GM18508 (cell line): ENCODE data around the gene TTC7B.

Source experiments
- ATAC-seq: cut with Tn5 transposase; IDR thresholded peaks from one replicate; pipeline ENCODE4 v1.9.1; 2021; ENCODE audit warnings: moderate number of reproducible peaks; ENCODE audit not compliant: insufficient read depth, unreplicated experiment

TTC7B gene

DNA sequence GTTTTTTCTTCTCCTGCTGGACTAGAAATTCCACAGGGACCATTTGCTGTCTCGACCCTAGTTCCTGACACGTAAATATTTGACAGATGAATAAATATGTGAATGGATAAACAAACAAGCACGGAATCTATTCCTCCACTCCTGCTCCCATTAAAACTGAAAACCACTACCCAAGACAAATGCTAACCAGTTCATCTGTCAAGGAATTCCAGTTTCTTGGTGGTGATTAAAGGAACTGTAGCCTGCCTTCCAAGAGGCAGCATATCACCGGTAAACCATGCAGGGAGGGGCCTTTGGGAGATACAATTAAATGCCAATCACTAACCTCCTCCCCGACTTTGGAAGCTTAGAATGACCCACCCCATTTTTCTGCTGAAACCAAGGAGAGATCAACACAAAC lies 95.4 kb downstream of the TTC7B start:
- no peak for ATAC-seq

DNA sequence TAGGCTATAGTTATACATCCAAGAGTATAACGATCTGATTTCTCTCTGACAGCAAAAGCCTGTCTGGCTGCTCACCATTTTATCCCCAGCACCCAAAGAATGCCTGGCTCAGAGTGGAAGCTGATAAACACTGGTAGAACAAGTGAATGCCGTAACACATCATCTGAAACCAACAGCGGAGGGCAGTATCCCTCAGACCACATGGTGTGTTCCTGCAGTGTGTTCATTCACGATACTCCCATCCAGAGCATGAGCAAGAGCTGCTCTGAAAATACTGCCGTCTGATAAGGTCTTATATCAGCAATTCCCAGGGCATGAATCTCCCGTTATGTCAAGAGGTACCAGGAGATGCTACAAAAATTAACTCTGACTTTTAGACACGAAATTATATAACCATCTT lies 95.9 kb downstream of the TTC7B start:
- ATAC-seq: no peak

DNA sequence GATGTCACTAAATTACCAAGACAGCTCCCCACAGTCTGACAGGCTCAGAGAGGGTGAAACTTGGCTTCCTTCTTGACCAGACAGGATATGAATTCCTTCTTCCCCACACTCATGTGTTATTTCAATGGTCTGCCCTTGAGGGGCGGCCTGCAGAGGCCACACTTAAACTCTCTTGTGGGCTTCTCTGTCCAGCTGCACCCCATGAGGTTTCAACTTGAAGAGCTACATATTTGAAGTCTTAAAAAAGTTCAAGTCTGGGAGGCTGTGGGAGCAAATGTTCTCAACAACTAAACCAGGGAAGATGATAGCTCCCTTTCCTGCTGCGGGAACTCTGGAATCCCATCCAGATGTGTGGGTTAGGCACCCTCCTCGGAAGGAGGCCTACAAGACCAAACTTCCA lies 98.3 kb downstream of the TTC7B start:
- no peak for ATAC-seq

DNA sequence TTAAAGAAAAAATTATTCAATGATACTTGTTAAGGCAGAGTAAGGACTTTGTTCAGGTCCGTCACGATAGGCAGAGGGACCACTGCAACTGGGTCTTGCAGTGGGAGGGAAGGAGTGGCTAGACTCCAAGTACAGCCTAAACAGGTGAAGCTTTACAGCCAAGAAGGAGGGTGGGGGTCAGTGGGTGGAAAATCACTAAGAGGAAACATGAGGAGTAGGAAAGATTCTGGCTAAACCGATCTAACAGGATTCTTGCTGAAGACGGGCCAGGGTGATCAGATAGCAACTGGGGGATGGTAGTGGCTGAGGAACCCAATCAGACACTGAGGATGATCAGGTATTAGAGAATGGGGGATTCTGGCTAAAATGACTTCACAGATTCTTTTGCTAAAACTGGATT lies 100.2 kb downstream of the TTC7B start:
- no peak for ATAC-seq

DNA sequence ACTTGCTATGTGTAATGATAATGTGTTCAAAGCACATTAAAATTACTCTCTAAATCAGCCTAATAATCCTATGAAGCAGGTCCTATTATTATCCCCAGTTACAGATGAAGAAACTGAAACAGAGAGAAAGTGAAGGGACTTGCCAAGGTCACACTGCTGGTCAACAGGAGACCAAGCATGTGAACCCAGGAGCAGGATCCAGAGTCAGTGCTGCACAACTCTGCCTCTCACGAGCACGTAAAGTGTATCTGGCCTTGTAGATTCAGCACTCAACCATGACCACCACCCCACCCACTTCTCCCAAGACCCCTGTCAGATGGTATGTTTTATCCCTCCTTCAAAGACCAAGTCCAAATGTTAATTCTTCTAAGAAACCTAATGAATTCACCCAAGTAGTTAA lies 100.7 kb downstream of the TTC7B start:
- no peak for ATAC-seq

DNA sequence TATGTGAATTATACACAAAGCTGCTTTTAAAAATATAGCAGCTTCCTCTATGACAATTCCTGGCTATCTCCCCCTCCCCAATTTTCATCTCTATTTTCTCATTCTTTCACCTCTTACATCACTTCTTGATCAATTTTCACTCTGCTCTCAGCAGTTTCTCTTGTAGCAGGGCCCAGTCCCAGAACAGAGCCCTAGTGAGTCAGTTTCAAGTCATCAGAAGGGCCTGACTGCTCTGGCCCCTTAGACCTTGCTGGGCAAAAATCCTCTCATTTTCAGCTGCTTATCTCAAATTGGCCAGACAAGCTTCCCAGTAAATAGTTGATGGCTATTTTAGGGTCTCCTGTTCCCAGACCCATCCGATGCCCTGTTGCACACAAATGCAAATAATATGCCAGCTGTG lies 101.4 kb downstream of the TTC7B start:
- no peak for ATAC-seq

DNA sequence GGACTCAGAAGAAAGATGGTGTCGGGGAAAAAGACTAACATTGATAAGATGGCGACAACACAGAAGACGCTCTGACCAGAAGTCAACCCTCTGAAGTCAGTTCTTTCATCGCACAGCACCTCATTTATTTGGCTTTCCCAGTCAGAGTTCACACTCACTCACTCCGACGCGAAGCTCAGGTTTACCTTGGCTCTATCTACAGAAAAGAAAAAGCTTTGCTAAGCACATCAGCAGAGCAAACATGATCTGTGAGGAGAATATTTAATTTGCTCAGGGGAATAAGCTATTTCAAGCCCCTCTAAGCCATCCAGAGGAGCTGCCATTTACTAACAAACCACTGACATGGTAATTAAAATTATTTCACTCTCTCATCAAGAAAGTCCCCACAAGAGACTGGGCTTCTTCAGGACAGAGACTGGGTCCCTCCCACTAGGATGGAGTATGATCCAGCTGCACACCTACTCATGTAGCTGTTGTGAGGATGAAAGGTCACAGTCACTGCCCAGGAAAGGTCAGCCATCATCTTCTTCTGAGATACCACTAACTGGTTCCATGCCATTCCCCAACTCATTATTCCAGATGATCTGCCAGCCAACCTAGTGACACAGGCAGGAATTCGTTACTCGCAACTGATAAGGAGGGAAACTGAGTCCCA lies 111.4 kb downstream of the TTC7B start:
- no peak for ATAC-seq

DNA sequence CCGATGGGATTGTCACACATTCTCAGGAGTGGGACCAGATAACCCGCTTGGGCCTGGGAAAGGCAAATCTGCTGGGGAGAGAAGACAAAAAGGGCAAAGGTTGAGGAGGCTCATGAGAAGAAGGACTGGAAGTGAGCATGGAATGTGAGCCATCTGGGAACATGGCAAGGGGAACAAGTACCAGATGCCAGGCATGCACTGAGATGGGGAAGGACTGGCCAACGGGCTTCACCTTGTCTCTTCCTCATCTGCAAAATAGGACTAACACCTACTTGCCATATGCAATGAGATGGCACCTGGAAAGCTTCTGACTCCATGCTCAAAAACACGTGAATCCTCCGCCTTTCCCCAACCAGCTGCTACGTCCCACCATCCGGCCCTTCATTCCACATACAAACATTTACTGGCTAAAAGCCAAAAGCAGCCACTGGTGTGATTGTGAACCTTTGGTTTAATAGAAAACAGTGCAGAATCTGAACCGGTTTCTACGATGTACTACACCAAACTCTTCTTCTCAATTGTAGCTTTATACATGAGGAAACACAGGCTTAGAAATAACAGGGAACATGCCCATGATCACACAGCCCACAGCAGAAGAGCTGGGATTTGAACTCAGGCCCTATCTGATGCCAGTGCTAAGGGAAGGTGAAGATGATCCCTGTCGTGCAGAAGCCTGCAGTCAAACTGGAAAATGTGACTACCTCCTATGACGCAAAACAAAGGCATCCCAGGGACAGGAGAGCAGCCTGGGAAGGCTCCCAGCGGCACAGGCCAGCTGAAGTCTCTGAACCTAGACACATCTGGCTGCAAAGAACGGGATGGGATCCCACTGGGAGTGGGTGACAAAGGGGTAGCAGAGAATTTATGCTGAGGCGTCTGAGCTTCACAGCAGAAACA lies 112.1 kb downstream of the TTC7B start:
- no peak for ATAC-seq

DNA sequence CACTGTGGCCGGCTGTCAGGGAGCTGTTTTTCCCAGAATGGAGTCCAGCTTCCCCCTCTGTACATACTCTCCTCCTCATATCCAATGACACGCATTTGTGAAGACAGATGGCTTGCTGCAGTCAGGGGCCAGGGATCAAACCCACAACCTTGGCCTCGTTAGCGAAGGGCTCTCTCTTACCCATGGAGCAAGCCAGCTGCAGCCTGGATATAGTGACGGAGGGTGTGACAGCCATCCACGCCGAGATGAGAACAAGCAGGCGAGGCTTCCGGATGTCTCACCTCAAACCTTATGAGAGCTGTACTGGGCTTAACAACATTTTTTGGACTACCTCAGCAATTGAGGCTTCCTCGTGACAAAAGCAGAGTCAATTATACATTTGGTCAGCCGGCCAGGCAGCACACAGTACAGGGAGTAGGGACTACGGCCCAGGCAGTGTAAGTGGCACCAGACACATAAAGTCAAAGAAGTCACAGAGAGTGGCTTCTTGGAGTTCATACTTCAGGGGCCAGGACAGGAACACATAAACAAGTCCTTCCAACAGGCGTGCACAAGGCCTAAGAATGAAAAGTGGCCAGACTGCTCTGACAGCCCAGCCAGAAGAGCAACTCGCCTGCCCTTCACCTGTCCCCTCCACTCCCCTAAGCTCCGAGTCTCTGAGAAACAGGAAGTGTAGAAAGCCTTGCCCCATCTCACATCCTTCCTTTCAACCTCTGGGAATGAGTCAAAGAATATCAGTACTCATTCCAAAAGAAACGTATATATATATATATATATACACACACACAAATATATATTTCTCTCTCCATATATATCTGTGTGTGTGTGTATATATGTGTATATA lies 115.1 kb downstream of the TTC7B start:
- no peak for ATAC-seq

DNA sequence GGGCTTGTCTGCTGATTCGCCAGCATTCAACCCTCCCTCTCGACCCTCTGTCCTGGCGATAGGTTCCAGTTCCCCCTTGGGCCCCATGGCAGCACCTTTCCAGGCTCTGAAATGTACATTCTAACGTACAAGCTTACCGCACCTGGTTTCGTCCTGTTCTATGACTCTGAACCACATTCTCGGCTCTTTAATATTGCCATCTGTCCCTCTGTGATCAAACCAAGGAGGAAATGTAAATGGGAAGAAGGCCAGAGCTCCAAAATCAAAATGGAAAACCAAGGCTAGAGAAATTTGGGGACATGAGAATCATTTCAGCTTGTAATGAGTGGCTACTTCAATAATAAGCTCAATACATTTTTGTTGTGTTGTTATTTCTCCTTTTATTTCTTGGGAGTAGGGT lies 117.2 kb downstream of the TTC7B start:
- no peak for ATAC-seq

DNA sequence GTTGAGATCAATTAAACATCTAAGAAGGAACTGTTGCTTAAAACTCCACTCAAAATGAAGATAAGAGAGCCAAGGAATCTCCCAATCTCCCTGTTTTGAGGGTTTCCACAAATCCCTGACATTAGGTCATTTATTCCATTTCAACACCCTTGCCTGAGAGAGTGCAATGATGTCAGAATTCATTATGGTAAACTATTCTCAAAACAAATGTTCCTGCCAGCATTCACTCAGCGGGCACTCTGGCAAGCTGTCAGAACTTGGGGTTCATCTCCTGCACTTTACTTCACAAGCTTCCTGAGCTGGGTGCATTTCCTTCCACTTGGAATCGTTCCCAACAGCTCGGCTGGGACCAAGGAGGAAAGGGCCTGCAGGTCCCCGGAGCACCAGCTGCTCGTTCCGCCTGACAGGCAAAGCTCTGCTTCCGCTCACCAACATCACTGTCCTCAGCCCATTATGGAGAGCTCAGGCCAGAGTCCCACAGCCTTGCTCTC lies 117.8 kb downstream of the TTC7B start:
- no peak for ATAC-seq

DNA sequence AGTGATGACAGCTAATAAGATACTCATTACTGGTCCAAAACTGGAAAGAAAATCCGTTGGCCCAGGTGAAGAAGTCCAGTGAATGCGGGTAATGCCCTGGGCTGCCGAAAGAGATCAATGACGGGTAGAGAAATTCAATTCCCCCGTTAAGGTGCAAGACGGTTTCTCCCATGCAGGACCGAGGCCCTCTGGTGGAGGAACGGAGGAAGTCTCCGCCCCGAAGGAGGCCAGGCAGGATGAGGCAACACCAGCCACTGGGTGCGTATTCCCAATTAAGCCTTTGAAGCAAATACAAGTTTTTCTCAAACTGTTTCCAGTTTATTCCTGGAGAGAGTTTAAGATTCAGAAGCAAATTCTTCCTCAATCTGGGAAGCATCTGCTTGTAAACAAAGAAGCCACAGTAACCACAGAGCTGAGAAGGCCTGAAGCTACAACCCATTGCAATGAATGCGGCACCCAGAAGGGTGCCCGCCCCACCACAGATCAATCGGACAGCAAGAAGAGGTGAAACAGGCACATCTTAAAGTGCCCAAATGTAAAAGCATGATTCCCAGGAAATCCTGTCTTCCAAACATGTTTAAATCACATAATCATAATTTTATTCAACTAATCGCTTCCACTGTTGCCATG lies 118.5 kb downstream of the TTC7B start:
- no peak for ATAC-seq

DNA sequence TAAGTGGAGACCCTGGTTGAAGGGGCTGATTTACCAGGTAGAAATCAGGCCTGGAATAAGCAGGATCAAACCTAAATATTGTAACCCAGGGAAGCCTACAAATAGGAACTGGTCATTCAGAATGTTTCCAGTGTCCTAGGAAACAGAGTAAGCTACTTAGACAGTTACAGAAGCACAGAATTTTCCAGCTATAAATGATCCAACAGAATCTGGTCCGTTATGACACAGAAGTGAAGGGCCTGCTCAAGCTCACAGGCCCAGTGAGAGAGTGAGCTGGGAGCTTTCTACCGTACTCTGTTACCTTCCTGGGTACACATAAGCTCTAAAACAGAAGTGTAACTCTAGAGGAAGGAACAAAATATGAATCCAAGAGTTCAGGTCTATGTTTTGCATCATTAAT lies 119.1 kb downstream of the TTC7B start:
- ATAC-seq: no peak

DNA sequence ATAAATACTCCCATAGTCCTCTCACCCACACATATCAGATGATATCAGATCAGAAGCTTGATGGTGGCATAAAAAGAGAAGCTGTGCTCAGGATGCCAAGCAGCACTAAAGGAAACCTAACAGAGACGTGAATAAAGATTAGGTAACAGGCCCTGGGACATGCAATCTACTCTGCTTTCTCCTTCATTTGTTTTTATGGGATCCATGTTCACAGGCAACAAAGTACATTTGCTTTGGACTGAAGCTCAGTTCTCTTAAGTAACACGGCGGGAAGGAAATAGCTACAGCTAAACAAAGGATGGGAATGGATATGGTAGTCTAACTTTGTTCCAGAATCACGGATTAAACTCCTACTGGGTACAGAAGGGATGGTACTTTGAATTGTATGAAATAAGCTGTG lies 119.5 kb downstream of the TTC7B start:
- no peak for ATAC-seq

DNA sequence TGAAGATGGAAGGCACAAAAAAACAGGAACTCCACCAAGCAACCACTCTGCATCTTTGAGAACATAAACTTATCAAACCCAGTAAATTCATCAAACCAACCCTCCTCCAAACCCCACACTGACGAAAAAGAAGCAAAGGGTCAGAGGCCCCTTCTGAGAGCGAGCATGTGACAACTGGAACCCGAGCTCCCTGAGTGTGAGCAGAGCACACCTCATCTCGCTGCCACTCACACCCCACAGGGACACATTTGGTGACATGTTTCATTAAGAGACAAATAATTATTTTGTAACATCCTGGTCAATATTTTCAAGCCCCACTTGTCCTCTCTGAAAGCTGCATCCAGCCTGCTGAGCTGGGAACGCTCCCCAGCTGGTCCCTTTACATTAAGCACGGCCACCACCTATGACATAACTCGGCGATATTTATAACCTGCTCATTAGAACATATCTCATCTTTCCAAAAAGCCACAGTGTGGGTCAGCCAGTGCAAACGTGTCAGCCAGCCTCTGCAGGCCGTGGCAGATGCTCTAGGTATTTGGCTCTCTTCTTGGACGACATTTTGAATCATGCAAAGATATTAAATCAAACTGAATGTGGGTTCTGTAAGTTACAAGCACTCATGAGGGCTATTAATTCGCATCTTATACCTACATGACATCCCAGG lies 120.1 kb downstream of the TTC7B start:
- no peak for ATAC-seq

DNA sequence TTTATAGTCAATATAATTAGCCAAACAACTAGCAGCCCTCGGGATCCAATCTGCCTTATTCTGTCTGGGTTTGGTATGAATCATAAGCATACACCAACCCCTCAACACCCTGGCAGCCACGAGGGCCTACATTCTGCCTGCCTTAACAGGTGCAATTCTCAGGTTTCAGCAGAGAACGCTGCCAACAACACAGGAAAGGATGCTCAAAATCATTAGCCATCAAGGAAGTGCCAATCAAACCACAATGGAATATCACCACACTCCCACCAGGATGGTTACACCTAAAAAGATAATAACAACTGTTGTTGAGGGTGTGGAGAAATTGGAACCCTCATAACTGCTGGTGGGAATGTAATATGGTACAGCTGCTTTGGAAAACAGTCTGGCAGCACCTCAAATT lies 122.8 kb downstream of the TTC7B start:
- ATAC-seq: no peak

DNA sequence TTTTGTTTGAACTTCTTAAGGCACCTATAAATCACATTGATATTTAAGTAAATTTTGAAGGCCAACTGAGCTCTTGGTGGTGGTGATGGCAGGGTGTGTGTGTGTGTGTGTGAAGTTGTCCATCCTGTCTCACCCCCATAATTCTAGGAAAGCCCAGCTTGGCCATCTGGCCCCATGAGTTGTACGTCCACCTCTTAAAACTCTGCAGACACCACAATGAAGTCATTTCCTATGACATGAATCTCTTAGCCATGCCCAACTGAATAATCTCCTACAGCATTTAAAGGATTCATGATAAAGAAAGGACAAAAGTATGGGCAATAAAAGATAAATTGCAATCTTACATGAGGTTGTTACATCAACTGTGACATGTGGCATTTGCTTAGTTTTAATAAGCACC lies 123.4 kb downstream of the TTC7B start:
- ATAC-seq: no peak

DNA sequence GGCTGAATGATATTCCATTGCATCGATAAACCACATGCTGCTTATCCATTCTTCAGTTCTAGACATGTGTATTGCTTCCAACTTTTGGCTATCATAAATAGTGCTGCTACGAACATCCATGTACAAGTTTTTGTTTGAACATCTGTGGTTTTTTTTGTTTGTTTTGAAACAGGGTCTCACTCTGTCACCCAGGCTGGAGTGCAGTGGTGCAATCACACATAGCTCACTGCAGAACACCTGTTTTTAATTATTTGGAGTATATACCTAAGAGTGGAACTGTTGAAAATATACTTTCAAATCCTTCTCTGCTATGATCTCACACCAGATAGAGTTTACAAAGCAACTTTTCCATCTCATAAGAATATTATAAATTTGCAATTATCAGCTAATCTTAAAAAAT lies 124.2 kb downstream of the TTC7B start:
- no peak for ATAC-seq

DNA sequence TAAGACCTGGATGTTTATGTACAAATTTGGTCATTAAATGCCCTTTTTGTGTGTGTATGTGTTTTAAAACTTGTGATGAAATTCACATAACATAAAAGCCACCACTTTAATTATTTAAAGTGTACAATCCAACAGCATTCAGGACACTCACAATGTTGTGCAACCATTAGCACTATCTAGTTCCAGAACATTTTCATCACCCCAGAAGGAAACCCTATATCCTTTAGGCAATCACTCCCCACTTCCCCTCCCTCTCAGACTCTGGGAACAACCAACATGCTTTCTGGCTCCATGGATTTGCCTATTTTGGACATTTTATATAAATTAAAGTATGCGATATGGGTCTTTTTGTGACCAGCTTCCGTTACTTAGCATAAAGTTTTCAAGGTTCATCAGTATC lies 124.6 kb downstream of the TTC7B start:
- ATAC-seq: no peak

DNA sequence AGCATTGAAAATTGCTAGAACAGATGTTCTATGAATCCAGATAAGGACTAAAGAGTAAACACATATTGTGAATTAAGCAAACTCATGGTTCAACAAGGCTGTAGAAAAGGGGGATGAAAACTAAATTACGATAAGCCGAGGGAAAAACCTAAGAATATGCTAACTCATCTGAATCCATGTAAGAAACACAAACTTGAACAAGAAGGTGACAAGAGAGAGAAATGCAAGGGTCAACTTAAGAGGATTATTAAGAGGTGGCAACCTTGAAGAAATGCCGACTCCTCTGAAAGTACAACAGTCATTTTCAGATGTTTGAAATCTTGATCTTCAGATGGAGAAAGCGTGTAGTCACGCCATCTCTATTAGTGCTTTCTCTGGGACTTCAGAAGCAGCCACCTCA lies 128.6 kb downstream of the TTC7B start:
- no peak for ATAC-seq
